GM21717 (cell line): ENCODE results near the gene NOX4.
"Not testable (repeated sequence)": the region's sequence is repeated elsewhere in the genome, so short reads cannot be mapped to it uniquely, and the experiment has no call there.

ENCODE experiments used
- ATAC-seq: cut with Tn5 transposase; IDR thresholded peaks from one replicate; pipeline ENCODE4 v1.9.1; 2021; ENCODE audit warnings: mild to moderate bottlenecking, moderate library complexity; ENCODE audit not compliant: unreplicated experiment

The NOX4 gene

DNA sequence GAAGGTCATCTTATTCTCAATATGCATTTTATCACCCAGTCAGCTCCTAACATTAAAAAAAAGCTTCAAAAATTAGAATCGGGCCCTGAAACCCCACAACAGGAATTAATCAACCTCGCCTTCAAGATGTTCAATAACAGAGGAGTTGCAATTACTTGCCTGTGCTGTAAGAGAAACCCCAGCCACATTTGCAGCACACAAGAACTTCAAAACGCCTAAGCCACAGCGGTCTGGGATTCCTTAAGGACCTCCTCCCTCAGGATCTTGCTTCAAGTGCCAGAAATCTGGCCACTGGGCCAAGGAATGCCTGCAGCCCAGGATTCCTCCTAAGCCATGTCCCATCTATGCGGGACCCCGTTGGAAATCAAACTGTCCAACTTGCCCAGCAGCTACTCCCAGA, 108.2 kb downstream of the NOX4 start:
- ATAC-seq: not testable (repeated sequence)

DNA sequence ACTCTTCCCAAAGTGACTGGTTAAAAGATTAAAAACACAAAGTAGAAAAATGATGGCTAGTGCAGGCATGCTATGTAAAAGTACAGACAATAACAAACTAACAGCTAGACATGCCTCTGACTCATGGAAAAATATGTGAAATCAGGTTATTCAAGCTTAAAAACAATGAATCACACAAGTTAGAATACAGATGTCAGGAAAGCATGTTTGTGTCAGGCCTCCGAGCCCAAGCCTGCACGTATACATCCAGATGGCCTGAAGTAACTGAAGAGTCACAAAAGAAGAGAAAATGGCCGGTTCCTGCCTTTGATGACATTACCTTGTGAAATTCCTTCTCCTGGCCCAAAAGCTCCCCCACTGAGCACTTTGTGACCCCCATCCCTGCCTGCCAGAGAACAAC, 110.1 kb downstream of the NOX4 start:
- no peak for ATAC-seq

DNA sequence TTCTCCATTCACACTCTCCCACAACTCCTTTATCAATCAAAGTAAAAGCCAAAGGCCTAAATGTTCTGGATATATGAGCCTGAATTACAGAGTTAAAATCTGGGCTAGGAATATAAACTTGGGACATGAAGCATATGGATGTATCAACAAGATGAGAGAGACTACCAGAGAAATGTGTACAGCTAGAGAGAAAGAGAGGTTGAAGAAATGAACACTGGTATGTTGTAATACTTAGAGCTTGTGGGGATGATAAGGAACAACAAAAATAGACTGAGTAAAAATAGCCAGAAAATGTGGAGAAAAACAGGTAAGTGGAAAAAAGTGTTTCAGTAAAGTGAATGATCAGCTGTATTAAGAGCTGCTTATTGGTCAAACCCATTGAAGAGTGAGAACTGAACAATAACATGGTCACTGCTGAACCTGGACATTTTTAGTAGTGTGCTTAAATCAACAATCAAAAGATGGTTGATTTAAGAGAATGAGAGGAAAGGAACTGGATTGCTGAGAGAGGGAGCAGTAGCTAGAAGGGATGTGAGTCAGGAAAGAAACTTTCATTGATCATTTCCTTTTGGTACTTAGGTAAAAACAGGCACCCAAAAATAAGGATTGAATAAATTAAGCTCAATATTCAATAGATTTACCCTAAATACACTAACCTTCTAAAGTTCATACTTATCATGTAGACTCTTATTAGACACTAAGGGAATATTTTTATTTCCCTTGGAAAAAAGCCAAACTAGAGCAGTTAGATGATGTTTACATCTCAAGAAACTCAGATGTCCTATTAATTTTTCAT, 111.0 kb downstream of the NOX4 start:
- not testable (repeated sequence) for ATAC-seq

DNA sequence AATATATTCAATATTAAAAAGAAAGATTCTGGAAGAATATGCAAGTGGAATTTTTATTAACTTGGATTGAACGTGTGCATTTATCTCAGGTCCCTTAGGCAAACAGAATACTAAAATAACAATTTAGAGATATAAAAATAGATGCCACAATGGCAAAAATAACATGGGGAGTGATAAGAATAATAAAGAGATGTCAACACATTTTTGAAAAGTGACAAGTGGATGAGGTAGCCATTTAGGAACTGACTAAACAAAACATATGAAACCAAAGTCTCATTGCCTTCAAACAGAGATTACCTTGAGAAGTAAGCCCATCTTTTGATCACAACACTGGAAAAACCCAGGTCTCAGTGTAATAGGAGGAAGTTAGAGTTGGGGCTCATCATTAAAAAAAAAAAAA, 112.2 kb downstream of the NOX4 start:
- not testable (repeated sequence) for ATAC-seq

DNA sequence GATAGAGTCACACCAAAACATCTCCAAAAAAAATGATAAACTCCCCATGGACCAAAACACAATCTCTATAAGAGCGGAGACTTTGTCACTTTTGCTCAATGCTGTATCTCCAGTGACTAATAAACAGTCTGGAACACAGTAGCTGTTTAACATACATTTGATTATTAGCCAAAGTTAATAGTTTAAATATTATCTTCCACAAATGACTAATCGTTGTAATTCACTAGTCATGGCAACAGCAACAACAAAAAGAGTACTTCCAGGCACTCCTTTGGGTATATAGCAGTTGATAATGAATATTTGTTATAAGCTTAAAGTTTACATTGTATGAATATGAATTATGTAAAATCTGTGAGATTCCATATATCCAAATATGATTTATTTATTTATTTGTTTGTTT, 121.8 kb downstream of the NOX4 start:
- not testable (repeated sequence) for ATAC-seq

DNA sequence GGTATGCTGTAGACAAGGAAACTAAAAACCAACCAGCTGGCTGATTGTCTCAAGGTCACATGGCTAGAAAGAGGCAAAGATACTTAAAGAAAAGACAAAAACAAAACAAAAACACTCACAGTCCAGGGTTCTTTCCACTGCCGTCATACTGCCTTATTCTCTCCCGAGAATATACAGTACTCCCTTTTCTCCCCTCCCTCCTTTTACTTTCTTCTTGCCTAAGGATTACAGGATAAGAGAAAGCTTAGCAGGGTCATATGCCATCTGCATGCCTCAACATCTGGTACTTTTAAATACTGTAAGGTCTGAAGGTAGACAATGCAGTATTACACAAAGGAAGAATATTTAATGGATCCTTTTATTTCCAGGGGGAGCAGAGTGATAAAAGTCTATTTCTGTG, 126.3 kb downstream of the NOX4 start:
- ATAC-seq: not testable (repeated sequence)

DNA sequence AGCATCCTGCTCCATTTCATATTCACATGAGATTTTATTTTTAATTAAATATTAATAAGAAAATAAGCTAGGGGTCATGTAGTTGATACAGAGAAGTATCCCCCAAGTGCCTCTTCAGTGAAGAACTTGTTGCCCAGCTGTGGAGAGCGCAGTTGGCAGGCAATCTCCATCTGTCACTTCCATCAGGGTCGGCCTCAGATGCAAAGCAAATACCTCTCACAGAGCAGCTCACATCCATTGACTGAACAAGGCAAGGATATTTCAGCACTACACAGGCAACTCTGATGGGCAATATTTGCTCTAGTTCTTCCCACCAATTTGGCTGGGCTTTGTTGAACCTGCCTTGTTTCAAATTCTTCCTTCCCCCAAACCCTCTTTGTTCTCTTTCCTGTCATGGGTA, 129.4 kb downstream of the NOX4 start:
- ATAC-seq: no peak

DNA sequence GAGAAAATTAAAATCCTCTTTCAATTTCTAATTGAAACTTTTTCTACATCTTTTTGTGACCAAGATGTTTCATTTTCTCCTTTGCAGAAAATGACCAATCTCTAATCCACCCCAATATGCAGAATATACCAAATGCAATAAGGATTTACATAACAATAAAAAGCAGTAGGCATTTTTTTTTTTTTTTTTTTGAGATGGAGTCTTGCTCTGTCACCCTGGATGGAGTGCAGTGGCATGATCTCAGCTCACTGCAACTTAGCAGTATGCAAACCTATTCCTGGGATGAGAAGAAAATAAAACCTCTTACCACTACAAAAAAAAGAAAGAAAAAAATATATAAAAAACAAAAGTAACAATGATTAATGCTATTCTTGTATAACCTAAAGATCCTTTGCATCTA, 132.0 kb downstream of the NOX4 start:
- ATAC-seq: not testable (repeated sequence)

DNA sequence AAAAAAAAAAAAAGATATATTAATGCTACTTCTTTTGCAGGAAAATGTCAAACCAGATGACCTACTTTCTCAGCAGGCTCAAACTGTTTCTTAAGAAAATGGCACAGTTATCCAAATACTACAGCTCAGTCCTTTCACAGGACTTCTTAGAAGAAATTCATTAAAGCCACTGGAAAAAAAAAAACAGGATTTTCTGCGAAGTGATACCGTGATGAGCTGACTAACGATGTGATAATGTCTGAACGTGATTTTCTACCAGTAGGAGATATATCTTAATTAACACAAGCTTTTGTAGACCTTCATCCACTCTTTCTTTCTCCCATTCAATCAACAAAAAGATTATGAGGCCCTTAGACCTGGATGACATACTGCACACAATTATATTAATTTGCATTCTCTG, 132.4 kb downstream of the NOX4 start:
- no peak for ATAC-seq

DNA sequence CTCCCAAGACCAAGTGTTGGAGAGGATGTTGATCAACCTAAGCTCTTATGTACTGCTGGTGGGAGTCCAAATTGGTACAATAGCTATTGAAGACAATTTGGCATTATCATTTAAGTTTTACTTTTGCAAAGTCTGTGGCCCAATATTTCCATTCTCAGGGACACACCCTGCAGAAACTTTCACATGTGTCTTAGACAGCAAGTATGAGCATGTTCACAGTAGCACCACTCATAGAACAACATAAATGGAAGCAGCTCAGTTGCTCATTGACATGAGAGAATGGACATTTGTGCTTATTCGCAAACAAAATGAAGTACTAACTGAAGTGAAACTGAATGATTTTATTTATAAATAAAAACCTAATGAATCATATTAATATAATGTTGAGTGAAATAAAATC, 135.5 kb downstream of the NOX4 start:
- no peak for ATAC-seq

DNA sequence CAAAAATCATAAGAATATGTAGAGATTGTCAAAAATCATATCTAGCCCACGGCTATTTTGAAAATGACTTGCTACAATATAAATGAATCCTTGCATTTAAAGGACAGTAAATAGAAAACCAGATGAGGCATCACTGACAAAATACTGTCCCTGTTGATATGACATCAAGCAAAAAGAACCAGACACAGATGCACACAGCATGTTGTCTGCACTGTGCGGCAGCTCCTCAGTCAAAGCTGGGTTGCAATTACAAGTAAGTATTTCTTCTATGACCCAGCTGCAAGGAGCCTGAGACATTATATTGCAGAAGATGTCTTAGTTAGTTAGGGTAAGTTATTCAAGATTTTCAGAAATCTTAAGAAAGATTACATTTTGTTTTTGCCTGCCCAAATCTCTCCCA, 136.7 kb downstream of the NOX4 start:
- not testable (repeated sequence) for ATAC-seq

DNA sequence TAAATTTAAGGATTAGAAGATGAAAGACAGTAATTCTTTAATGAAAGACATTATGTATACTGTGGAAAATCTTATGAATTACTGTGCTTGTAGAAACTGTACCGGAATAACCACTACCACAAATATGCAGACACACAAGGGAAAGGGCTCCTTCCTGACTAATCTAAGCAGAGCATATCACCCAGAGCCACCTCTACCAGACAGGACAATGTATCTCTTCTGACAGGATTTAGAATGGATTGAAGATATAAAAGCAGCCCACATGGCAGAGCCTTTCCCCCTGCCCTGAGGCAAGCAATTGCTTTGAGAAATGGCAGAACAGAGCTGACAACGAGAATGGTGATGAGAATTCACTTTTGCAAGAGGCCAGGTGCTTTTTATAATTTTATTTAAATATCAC, 144.1 kb downstream of the NOX4 start:
- ATAC-seq: no peak

DNA sequence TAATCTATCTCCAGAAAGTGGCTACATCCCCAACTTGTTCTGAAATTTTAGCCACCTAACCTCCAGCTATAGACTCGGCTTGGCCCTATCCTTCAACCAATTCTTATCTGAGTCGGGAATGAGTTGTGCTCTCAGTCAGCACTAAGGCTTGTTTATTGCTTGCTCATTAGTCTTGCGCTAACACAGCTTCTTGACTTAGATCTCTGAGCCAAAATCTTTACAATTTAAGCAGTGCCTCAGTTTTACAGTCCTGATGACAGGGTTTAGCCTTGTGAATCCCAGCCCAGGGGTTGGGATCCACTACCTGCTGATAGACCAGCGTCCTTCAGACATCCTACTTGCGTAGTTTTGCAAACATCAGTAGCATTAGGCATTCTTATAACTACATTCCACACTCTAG, 144.6 kb downstream of the NOX4 start:
- ATAC-seq: no peak

DNA sequence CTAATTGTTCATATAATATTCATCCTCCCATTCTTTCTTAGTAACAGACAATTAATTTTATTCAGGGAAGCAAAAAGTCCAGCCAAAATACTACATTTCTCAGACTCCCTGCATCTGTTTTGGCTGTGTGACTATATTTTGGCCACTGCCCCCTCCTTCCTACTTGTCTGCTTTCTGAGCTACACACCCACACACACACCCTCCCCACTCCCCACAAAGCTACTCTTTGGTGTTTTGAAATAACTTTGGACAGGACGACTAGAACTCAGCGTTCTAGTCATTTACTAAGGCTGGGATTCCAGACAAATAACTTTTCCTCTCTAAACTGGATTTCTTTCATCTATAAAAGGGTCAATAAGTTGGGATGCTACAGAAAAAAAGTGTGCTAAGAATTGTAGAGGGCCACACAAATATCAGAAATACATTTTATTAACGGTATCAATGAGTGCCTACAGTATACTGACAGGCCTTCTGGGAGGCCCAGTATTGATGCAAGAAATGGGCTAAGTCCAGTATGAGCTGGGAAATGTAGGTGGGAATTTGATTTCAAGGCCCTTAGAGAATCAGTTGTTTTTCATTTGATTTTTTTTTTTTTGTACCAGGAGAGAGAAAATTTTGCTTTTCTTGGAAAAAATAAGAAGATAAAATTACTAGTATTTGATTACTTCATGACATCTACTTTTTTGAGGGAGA, 148.1 kb downstream of the NOX4 start:
- ATAC-seq: not testable (repeated sequence)

DNA sequence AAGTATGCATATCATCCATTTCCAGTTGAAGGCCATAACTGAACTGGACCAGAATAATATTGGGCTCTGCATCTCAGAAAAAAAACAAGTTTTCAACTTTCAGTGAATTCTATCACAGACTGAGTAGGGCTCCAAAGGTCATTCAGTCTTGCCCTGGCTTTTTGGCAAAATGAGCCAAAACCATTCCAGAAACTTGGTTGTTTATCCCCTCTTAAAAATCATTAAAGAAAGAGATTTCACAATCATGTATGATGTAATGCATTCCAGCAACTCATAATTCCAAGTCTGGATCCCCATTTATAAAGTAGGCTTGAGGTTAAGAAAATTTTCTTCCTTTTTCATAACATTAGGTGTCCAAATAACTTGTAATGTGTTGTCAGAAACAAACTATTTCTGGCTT, 150.7 kb downstream of the NOX4 start:
- ATAC-seq: not testable (repeated sequence)

DNA sequence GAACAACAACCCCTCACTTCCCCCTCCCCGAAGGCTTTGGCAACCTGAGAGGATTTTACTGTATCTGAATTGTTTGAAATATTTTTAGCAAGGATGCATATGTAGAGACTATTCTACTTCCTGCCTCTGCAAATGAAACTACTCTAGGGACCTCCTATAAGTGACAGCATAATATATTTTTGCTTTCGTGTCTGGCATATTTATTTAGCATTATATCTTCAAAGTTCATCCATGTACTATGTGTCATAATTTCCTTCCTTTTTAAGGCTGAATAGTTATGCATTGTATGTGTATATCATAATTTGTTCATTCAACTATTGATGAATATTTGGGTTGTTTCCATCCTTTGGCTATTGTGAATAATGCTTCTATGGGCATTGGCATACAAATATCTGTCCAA, 153.1 kb downstream of the NOX4 start:
- not testable (repeated sequence) for ATAC-seq

DNA sequence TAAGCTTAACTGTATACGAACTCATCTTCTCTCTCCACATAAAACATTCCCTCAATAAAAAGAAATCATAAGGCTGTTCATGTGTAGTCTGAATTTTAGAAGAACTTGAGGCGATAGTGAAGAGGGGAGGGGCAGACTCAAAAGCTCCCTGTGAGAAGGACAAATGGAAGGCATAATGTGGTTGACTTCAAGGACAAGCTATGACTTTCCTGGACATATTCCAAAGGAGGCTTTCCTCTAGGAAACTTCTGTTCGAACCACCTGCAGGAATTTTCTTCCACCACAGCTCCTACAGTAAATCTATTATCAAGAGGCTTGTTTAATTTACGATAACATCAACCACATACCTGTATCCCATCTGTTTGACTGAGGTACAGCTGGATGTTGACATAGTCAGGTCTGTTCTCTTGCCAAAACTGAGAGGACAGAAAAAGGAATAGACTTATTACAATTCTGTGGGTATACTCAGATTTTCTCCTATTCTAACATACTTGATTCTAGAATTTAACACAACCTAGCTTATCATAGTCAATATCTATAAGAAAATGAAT, 154.0 kb downstream of the NOX4 start:
- not testable (repeated sequence) for ATAC-seq

DNA sequence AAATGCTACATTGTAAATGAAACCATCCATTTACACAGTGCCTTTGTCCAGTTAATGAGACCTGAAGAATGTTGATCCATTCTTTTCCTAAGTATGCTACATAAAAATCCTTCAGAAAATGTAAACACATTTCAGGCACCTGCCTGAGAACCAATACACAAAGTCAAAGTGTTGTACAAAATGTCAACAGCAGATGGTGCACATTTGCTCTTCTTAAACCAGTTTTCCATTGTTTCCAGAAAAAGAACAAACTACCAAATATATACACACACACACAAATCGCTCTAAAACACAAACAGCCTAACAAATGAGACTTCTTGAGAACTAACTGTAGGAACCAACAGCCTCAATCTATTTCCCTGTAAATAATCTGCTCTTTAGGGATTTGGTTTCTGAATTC, 157.5 kb downstream of the NOX4 start:
- not testable (repeated sequence) for ATAC-seq

DNA sequence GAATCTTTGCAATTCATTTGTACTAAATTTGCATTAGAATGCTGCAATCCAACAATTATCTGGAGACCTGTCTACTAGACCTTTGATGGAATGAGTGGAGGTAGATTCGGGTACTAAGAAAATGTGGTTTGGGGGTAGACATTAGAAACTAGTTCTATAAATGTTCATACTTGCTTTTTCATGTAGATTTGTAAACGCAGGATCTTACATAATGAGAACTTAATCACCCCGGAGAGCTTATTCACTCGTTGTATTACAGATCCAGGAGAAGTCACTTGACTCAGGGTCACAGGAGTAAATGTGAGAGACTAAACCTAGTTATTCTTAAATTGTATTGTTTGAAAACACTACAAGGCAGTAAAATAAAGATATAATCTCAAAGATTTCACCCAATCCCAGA, 159.2 kb downstream of the NOX4 start:
- not testable (repeated sequence) for ATAC-seq

DNA sequence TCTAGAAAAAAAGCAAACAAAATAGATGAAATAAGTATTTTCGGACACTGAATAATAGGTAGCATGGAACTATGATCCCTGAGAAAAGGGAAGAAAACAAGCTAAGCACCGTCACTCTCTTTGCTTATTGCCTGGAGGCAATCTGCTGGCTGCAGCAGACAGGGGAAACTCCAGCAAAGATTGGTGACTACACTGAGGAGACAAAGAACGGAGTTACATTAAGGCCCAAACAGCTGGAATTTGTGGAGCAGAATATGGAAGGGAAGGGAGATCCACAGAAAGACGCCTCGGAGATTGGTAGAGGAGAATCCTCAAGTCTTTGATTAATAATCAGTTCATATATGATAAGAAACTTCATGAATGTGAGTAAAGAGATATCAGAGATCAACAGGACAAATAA, 163.3 kb downstream of the NOX4 start:
- ATAC-seq: no peak

DNA sequence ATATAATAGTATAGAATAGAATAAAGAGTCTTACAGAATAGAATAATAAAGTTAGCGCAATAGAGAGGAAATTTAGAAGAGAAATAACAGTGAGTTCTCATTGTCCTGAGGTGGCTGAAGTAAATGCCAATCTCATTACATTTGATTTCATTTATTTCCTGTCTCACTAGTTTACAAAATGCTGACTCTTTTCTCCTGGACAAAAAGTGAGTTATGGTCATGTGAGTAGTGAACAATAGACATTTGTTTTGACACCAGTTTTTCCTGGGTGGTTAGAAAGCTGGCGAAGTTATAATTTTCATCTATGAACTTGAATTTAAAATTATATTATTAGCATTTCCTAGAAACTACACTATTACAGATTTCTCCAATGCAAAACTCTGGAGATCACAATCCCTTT, 169.8 kb downstream of the NOX4 start:
- no peak for ATAC-seq

DNA sequence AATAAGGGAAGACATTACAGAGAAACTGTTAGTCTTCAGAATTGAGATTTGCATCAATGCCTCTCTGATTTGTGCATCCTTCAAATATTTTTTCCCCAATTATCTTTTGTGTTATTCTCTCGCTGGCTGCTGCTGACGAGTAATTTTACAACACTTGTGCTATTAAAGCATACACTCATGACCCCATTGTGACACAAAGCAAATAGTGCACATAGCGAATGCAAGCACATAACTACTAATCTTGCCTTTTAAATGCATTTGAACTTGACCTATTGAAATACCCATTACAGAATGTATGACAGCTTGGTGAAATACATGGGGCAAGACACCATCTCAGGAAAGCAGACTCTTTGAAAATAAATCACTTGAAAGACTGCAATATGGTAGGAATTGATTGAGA, 180.6 kb downstream of the NOX4 start:
- ATAC-seq: not testable (repeated sequence)
